Hematopoietic multipotent progenitor cell treated with erythropoietin and hydrocortisone succinate and interleukin-3 and kit ligand, for 17 days (in vitro differentiated cells): ENCODE measurements around the gene TREX2.

Source experiments
- DNase-seq: peaks from one replicate; pipeline ENCODE4 v3.0.0-alpha.2; 2015; ENCODE audit warnings: low spot score

TREX2 gene

DNA sequence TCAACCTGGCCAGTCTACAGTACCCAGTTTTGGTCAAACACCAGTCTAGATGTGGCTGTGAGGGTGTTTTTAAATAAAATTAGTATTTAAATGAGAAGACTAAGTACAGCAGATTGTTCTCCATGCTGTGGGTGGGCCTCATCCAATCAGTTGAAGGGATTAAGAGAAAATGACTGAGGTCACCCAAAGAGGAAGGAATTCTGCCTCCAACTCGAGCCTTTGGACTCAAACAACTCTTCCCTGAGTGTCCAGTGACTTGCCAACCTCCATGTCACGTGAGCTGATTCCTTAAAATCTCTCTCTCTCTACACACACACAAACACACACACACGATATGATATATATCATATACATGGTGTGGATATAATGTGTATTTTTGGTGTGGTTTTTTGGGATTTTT, 10.0 kb downstream of the TREX2 start:
- no peak for DNase-seq

DNA sequence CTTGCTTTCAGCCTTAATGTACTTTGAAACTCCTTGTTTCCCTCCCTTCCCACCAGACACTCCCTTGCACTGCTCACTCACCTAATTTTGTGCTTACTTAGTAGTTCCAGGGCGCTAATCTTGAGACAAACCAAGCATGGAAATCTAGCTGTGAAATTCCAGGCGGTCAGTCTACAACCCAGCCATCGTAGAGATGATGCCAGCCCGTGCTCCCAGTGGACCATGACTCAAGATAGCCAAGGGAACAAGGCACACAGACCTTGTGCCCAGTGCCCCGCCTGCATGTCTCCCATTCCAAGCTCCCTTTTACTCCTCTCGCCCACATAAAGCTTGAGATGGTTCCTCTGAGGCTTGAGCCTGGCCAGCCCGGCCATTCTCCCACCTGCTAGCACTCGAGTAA, 11.1 kb downstream of the TREX2 start:
- no peak for DNase-seq

DNA sequence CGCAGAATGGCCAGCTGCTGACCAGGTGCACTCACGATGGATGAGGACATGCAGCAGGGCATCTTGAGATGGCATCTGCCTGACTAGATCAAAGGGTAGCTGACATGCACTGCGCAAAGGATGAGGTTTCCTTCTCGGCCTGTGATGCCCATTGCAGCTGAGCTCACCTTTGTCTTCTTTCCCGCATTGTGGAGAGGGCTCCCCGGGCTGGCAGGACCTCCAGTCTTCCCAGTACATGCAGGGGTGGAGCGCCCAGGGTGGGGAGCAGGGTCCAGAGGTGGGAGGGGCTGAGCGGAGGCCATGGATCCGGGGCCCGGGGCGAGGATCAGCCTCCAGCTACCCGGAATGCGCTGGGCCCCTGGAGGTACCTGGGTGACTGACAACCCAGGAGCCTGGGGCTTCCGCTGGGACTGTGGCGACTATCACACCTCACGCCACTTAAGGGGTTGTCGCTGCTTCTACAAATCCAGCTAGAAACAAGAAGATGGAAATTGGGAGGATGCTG, 12.0 kb downstream of the TREX2 start:
- DNase-seq, result no peak

DNA sequence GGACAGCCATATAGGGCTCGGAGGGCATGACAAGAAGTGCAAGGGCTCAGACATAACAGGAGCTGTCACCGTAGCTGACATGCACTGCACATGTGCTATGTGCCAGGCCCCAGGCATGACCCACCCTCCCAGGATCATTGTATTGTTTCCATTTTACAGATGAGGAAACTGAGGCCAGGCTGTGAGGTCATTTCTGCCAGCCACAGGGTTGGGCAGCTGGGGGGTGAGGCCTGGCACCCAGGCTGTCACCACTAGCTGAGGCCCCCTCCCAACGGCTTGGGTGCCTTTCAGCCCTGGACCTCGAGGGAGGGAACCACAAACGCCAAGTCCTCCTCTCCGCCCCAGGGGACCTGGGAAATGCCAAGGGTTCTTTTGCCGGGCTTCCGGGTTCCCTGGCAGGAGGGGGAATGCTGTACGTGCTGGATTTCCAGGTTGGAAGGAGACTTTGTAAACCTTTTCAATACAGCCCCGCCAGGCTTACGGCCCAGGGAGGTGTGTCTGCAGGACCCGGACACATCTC, 12.6 kb downstream of the TREX2 start:
- no peak for DNase-seq

DNA sequence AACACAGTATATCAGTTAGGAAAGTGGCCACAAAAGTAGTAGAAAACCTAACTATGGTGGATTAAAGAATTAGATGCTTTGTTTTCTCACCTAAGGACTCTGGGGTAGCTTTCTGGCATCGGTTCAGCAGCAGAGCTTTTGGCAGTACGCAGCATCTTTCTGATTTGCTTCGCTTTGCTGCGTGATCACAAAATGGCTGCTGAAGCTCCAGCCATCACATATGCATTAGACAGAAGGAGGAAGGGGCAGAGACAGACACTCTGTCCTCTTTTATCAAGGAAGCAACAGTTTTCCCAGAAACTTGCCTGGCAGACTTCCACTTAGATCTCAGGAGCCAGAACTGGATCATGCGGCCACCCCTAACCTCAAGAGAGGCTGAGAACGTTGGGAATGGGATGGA, 15.1 kb downstream of the TREX2 start:
- no peak for DNase-seq

DNA sequence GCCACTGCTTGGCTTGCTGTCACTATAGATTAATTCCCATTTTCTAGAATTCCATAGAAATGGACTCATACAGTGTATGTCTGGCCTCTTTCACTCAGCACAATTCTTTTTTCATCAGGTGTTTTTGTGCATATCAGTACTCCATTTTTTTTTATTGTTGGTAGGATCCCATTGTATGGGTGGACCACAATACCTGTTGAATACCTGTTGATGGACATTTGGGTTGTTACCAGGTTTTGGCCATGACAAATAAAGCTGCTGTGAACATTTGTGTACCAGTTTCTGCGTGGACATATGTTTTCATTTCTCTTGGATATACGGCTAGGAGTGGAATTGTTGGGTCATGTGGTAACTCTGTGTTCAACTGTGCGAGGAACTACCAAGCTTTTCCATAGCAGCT, 19.7 kb downstream of the TREX2 start:
- no peak for DNase-seq

DNA sequence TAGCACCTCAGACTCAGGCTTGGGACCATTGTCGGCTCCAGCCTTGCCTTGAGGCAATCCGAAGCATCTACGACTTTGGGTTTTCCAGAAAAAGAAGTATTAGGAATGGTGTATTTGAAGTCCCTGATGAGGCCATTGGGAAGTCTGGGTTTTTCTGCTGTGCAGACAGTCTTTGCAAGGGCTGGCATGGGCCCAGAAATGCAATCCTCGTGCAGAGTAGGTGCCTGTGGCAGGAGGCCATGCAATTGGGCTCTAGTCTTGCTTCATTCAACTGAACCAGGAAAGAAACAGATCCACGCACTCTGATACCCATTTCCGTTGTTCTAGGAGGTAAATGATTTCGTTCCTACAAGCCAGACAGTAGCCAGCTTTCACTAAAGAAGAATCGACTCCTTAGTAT, 22.2 kb downstream of the TREX2 start:
- no peak for DNase-seq

DNA sequence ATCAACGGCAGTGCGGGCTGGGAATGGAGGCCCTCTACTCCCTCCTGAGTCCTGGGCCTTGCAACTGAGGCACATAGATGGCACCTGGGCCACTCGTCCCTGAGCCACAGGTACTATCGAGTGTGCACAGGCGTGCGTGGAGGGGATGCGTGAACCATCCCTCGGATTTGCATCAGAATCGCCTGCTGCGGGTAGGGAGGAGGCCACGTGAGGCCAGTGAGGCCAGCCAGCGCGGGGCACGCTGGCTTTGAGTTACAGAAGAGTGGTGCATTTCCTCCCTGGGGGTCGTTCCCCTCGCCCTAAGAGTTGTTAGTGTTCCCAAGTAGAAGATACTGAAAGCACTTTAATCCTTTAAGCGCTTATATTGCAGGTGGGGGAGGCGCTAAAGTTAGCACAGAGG, 24.0 kb downstream of the TREX2 start:
- DNase-seq, result no peak

DNA sequence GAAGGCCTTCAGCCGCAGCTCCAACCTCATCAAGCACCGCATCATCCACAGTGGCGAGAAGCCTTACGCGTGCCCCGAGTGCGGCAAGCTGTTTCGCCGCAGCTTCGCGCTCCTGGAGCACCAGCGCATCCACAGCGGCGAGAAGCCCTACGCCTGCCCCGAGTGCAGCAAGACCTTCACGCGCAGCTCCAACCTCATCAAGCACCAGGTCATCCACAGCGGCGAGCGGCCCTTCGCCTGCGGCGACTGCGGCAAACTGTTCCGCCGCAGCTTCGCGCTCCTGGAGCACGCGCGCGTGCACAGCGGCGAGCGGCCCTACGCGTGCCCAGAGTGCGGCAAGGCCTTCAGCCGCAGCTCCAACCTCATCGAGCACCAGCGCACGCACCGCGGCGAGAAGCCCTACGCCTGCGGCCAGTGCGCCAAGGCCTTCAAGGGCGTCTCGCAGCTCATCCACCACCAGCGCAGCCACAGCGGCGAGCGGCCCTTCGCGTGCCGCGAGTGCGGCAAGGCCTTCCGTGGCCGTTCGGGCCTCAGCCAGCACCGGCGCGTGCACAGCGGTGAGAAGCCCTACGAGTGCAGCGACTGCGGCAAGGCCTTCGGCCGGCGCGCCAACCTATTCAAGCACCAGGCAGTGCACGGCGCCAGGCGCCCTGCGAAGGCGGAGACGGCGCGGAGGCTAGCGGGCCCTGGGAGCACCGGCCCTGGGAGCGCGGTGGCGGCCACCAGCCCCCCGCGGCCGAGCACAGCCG, 24.8 kb downstream of the TREX2 start:
- DNase-seq, result no peak

DNA sequence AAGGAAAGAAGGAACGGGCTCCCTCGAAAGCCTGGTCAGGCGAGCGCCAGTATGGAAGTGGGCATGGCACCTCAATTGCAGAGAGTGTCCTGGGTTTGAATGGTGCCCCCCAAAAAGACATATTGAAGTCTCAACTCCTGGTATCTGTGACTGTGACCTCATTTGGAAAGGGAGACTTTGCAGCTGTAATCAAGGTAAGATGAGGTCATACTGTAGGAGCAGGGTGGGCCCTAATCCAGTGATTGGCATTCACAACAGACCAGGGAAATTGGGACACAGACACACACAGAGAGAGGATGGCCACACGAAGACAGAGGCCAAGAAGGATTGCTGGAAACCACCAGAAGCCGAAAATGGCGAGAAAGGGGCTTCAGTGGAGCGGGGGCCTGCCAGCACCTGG, 28.2 kb downstream of the TREX2 start:
- no peak for DNase-seq

DNA sequence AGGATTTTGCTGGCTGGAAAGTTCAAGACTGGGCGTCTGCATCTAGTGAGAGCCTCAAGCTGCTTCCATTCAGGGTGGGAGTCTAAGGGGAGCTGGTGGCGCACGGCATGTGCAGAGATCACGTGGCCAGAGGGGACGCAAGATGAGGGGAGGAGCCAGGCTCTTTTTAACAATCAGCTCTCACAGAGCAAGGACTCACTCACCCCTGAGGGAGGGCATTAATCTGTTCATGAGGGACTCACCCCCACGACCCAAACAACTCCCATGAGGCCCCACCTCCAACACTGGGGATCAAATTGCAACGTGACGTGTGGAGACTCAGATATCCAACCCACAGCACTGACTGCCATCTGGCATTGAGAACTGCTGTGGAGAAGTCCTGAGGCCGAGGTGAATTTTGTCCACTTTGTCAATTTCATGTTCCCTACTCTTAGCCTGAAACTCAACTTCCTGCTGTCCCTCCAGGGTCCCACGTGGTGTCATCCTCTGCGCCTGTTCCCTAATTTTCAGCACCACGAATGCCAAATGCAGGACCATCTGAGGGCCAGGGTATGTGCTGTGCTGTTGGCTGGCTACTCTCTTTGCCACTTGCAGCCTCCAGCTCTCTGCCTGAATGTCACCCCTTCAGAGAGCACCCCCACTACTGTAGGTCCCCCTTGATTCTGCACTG, 28.9 kb downstream of the TREX2 start:
- DNase-seq, result no peak

DNA sequence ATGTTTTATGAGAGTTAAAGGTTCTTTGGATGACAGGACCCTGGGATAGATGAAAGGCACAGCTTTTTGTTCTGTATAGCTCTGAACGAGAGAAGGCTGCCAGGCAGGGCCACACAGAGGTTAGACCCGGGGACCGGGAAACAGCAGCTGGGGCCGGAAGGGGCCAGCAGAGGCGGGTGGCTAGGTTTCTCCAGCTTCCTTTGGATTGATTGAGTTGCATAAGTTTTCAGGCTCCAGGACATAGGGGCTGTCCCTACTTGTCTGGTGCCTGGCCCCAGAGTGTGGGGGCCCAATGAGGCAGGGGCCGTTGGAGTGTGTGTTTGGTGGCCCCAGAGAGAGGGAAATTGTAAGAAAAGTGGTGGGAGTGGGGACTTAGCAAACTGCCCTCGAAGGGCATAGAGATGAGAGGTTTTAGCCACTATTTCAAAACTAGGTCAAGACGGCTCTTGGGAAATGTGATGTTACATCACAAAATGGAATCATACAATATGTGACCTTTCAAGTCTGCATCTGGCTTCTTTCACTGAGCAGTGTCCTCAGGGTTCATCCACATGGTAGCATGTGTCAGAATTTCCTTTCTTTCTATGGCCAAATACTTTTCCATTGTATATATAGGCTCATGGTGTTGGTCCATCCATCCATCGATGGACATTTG, 30.9 kb downstream of the TREX2 start:
- DNase-seq, result no peak

DNA sequence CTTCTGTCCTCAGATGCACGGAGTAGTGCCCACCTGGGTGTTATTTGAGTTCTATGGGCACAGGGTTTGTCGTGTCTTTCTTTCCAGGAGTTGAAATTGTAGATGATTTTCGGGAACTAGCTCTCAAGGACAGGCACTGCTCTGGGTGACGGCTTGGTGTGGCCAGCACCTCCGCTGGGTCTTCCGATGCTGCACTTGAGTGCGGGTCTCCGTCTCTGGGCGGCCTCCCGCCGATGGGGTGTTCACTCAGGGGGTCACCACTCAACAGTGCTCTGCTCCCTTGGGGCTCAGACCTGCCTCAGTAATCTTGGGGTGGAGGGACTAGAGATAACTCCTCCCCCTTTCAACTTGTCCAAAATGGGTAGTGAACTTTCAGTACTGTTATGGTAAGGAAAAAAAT, 32.1 kb downstream of the TREX2 start:
- no peak for DNase-seq

DNA sequence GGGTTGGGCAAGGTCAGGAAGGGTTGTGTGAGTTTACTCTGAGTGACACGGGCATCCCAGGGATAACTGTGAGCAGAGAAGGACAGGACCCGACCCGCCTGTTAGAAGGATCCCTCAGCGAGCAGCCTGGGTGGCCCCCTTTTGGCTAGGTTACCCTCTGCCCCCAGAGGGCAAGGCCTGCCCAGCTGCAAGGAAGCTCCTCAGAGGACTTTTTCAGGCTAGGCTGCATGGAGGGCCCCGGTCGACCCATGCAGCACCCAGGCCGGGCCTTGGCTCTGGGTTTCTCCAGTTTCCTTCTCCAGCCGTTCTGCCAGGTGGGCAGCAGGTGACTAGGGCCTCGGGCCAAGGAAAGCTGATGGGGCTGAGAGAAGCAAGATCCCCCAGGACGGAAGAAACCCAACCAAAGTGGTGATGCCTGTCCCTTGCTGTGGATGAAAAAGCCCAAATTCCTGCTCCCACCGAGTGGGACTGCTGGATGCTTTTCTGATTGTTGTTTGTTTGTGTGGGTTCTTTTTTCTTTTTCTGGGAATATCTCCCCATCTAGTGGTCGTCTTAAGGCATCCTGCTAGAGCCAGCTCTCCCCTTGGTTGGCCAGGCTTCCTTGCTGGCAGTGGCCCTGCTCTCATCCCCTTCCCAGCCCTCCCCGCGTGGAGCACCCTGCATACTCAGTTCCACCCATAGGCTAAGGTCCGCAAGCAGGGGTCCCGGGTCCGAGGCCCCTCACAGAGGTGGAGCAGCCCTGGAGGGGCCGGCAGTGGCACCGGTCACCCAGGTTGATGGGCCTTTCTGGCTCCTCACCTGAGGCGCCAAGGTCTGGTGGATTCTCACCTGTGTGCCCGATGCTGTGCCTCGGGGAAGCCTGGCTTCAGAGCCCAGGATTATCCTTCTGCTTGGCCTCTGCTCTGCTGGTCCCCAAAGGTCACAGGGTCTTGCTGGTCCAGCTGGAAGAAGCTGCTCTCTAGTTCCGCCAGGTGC, 32.8 kb downstream of the TREX2 start:
- no peak for DNase-seq

DNA sequence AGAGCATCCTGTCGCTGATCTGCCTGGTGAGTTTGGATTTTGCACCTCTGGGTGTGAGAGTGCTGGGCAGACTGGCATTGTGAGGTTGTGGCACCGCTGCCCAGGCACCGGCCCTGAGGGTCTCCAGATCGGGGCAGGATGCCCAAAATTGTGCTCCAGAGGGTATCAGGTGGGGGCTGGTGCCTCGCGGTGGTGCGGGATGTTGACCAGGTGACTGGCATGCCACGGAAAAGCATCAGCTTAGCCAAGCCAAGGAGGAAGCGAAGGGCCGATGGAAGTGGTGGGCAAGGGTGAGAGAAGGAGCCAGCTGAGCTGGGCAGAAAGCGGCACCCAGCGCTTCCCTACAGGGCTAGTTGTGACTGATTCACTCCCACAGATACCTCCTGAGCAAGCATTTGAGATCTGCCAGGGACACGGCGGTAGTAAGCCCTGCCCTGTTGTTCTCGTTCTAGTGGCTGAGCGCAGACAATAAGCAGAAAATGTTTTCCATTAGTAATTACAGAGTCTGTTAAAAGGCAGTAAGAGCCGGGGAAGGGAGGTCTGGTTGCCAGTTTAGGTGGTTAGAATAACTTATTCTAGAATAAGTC, 33.8 kb downstream of the TREX2 start:
- no peak for DNase-seq

DNA sequence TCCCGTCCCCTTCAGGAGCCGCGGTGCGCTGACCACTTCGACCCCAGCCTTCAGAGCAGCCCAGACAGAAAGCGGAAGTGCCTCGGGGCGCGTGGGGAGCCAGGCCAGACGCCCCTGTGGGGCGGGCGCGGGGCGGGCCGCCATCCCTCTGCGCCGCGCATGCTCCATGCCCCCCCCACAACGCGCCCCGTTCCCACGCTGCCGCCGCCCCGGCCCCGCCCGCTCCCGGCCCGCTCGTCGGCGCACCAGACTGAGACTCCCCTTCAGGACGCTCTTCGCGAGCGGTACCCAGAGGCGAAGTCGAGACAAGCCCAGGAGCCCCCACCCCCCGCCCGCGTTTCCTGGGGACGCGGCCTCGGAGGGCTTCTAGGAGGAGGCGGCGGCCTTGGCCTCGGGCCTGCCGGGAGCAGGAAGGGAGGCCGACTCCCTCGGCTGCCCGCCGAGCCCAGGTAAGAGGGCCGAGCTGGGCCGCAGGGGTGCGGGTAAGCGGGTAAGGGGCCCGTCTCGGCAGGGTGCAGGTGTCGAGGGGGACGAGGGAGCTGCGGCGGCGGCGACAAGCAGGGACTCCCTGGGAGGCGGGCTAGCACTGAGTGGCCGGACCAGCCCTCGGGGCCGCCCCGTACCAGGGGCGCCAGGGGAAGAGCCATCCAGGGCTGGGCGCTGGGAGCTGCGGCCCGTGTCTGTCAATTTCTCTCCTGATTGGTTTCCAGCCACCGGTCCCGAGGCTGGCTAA, 34.4 kb downstream of the TREX2 start, which contains the start of gene ZFP92:
Gene ZFP92, plus strand, starts transcription at position 218 of the 733 bp plus-strand sequence. CDS start 6,851 bp downstream, outside the sequence.
- DNase-seq, result no peak

DNA sequence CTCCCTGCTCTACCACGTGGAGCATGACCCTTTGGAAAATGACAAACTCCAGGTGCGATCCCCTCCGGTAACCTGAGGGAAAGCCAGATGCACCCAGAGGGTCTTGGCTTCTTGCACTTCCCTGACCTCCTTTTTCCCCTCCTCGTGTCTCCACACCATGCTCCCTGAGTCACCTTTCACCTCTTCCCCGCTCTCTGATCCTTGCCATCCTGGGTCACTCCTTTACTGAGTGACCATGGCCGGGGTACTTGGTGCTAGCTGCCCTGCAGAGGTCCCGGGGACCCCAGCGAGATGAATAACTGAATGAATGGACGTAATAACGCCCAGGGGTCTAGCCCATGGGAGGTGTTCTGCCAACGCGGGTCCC, 35.0 kb downstream of the TREX2 start:
- DNase-seq, result no peak

DNA sequence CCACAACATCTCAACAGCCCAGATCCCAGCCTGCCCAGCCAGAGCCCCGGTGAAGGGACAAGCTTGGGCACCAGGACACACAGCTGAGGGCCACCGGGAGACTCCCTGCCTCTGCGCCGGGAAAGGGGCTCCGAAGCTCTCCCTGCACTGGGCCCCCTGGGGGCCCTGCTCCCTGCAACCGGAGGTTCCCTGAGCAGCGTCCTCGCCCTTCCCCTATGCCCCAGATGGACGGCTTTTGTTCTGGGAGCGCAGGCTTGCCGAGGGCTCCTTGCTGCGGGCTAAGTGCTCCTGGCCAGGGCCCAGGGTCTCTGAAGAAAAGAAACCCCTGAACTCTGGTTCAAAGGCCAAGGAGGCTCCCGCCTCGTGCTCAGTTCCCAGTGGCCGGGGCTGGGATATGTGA, 35.5 kb downstream of the TREX2 start:
- no peak for DNase-seq

DNA sequence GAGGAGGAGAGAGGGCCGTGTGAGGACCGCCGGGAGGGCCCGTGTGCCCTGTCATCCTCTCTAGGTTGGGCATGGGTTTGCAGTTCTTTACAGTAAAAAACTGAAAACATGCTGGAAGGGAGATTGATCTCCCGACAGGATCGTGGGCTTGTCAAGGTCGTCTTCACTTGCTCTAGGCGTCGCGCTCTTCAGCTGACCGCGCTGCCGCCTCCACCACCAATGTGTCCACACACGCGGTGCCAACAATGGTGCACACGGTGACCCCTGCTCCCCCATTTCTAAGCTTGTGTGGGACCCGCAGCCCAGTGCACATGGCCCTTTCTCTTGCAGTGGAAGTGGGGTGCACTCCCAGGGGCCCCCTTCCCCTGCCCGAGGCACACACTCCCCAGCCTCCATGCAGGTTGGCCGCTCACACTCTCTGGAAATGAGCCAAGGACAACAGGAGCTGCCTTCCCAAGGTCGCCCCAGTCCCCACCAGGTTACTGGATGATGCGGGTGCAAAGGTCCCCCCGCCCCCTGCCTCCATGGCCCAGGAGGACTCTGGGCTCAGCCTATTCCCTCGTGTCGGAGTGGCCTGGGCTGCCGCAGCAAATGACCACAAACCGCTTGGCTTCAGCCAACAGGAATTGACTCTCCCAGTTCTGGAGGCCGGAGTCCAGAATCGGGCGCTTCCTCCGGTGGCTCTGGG, 36.3 kb downstream of the TREX2 start:
- DNase-seq, result no peak

DNA sequence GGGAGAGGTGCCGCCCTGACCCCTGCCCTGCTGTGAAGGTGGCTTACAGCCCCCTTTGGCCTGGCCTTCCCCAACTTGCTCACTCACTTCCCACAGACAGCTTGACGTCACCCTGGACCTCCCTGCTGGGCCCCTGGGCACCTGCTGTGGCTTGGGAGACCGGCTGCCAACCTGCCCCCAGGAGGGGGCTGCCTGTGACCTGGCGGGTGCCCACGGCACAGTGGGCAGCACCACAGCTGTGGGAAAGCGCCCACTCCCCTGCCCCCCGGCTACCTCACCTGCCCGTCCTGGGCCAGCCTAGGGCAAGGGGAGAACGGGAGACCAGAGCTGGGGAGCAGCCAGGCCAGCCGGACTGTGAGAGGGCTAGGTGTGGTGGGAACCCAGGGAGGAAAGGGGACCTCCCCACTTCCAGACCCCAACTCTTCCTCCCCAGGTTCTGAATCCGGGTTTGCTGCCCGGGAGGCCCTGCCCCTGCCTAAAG, 36.9 kb downstream of the TREX2 start:
- no peak for DNase-seq
